ENCODE measurements around the gene FBXL15.

The FBXL15 gene, protein sequence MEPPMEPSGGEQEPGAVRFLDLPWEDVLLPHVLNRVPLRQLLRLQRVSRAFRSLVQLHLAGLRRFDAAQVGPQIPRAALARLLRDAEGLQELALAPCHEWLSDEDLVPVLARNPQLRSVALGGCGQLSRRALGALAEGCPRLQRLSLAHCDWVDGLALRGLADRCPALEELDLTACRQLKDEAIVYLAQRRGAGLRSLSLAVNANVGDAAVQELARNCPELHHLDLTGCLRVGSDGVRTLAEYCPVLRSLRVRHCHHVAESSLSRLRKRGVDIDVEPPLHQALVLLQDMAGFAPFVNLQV

DNA sequence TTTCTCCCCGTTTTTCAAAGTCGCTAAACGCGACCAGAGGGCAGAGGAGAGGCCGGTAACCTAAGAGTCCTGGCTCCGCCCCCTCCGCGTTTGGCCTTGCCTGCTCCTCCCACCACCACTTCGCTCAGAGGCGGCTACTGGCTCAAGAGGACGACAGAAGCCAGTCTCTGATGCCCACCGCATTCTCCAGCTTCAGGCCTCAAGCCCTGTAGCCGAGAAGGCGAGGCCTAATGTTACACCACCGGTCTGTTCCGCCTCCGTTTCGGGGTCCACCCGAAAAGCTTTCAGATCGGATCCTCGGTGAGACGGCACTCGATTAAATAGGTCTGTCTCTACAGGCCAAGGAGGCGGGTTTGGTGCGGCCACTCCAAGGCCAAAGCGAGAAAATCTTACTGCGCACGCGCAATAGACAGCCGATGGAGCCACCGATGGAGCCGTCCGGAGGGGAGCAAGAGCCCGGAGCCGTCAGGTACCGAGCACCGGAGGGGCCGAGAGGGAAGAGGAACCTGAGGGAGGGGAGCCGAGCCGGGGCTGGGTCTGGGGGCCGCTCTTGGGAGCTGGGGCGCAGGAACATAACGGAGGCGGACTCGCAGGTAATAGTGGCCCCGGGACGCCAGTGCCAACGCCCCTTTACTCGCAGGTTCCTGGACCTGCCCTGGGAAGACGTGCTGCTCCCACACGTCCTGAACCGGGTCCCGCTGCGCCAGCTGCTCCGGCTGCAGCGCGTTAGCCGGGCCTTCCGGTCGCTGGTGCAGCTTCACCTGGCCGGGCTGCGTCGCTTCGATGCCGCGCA lies at the start of gene FBXL15:
FBXL15 (plus strand) TSS at position 123 of the 793 bp plus-strand sequence; CDS start at position 417, 294 bp downstream.
- DNase-seq, result peak; percentile 95

DNA sequence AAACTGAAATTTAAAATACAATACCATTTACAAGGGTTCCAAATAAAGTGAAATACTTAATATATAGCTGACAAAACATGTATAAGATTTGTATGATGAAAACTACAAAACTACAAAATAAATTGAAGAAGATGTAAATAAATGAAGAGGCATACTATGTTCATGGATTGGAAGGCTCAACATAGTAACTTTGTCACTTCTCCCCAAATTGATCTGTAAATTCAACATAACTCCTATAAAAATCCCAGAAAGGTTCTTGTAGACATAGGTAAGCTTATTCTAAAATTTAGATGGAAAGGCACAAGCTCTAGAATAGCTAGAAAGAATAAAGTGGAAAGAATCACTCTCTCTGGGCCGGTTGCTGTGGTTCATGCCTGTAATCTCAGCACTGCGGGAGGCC lies 49.3 kb upstream of the FBXL15 start:
- no peak for DNase-seq

DNA sequence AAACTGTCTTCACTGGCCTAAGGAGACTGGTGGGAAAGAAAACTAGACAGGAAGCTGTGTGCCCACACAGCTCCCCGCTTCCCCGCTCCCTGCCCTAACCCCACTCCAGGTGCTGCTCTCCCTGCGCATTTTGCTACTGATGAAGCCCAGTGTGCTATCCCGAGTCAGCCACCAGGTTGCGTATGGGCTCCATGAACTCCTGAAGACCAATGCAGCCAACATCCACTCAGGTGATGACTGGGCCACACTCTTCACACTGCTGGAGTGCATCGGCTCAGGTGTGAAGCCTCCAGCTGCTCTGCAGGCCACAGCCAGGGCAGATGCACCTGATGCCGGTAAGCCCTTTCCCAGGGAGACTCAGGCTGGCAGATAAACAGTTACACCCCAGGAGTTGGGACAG lies 45.4 kb upstream of the FBXL15 start:
- no peak for DNase-seq

DNA sequence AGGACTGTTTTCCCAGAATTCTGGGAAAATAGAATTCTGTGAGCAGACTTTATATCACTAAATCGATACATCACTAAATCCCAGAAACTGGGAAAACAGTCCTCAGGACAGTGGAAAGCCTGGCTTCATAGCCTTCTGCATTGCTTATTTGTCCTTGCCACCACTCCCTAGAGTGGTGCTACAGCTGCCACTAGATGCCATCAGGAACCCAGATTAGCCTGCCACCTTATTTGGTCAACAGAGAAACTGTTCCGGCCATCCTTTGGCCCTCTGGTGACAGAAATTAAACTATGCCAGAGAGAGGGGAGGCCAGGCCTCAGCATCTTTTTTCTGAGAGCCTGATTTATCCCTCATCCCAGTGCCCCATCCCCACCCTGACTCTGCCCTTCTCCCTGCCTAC lies 44.8 kb upstream of the FBXL15 start:
- no peak for DNase-seq

DNA sequence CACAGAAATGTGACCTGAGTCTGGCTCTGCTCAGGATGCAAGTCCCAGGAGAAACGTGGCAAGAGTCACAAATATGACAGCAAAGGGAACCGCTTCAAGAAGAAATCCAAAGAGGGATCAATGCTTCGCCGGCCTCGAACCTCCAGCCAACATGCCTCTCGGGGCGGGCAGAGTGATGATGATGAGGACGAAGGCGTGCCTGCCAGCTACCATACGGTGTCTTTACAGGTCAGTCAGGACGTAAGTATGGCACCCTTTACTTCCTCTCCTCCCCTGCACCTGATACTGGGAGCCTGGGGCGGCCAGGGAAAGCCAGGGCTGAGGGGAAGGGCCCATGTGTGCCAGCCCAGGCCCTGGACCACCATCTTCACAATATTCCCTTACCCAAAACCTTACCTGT lies 43.7 kb upstream of the FBXL15 start:
- no peak for DNase-seq

DNA sequence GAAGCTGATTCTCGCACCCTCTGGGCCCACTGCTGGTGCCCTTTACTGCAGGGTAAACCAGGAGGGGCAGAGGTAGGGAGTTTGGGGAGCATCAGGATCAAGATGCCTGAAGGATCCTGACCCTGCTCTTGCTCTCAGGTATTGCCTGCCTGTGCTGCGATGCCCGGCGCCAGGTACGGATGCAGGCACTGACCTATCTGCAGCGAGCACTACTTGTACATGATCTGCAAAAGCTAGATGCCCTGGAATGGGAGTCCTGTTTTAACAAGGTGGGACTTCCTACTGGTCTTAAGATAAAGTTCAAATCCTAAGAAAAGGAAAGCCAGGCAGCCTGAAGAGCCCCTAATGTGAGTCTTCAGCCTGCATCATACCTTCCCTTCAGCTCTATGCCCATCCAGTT lies 41.3 kb upstream of the FBXL15 start:
- DNase-seq, result no peak

DNA sequence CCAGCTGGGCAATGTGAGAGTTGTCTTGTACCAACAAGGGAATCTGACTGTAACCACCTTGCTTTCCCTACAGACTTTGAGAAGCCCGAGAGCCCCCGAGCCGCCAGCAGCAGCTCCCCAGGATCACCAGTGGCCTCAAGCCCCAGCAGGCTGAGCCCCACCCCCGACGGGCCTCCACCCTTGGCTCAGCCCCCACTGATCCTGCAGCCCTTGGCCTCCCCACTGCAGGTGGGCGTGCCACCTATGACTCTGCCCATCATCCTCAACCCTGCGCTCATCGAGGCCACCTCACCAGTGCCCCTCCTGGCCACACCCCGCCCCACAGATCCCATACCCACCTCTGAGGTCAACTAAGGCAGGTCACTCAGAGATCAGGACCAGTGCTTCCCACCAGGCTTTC lies 38.7 kb upstream of the FBXL15 start:
- DNase-seq, result no peak

DNA sequence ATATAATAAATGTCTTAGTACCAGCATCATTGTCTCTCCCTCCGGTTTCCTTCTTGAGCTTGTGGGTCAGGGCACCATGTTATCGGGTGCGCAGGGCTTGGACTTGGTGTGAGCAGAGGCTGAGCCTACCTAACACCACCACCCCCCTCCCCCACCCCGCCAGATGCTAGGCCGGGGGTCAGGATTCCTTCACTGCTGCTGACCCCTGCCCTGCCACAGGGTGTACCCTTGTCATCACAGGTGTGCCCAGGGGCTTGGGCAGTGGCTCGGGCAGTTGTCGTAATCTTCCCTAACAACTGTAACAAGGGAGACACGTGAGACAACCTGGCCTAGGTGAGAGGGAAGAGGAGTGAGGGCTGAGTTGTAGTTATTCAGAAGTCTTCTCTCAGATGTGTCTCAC lies 37.8 kb upstream of the FBXL15 start:
- no peak for DNase-seq

DNA sequence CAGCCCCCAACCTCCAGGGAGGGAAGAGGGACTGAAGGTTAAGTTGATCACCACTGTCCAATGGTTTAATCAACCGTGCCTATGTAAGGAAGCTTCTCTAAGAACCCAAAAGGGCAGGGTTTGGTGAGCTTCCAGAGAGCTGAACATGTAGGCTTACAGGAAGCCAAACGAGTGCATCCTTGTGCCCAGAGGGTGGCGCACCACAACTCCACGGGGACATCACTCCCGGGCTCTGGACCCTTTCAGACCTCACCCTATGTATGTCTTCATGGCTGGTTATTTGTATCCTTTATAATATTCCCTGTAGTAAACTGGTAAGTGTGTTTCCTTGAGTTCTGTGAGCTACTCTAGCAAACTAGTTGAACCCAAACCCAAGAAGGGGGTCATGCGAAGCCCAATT lies 36.6 kb upstream of the FBXL15 start:
- no peak for DNase-seq

DNA sequence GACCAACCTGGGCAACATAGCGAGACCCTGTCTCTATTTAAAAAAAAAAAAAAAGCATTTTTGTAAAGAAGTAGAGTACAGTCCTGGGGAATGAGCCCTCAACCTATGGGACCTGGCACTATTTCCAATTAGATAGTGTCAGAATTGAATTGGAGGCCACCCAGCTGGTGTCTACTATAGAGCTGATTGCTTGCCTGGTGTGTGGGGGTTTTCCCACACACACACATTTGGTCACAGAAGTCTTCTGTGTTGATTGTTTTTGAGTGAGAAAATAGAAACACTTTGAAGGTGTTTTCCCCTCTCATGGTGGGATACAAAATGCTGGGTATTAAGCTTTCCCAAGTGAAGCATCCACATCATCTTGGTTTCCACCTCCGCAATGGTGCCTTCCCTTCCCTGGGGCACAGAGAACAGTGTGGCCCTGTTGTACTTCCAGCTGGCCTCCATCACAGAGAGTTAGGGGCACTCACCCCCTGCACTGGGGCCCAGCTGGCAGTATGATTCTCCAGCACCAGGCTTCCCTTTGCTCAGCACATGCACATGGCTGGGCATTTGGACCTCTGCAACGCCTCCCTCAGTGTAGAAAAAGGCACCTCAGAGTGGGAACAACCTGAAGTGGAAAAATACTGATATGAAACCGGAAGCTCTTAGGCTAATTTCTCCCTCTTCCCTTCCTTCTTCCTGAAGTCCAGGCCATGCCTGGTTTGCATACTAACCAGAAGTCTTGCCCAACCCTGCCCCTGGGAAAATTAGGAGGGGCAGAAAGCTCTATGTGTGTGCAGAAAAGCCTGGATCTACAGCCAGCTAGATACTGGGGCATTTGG lies 35.8 kb upstream of the FBXL15 start:
- no peak for DNase-seq

DNA sequence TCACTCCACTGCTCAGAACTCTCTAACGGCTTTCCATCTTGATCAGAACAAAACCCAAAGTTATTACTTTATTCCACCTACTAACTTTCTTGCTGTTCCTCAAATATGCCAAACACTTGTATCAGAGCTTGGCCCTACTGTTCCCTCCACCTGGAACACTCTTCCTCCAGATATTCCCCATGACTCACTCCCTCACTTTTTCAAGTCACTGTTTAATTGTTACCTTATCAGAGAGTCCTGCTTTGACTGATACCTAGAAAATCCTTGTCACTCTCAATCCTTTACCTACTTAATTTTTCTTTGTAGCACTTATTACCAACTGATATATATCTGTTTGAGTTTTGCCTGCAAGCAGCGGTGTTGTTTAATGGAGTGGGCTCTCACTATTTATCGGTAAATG lies 30.7 kb upstream of the FBXL15 start:
- DNase-seq, result no peak

DNA sequence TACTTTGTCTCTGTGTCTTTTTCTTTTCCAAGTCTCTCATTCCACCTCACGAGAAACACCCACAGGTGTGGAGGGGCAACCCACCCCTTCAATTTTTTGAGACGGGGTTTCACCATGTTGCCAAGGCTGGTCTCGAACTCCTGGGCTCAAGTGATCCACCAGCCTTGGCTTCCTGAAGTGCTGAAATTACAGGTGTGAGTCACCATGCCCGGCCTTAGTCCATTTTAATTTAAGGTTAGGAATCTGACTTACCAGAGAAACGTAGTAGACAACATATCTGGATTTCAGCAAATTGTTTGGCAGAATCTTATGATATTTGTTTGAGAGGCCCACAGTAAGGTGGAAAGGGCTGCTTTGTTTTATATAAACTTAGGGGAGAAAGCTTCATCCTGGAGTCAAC lies 28.3 kb upstream of the FBXL15 start:
- no peak for DNase-seq

DNA sequence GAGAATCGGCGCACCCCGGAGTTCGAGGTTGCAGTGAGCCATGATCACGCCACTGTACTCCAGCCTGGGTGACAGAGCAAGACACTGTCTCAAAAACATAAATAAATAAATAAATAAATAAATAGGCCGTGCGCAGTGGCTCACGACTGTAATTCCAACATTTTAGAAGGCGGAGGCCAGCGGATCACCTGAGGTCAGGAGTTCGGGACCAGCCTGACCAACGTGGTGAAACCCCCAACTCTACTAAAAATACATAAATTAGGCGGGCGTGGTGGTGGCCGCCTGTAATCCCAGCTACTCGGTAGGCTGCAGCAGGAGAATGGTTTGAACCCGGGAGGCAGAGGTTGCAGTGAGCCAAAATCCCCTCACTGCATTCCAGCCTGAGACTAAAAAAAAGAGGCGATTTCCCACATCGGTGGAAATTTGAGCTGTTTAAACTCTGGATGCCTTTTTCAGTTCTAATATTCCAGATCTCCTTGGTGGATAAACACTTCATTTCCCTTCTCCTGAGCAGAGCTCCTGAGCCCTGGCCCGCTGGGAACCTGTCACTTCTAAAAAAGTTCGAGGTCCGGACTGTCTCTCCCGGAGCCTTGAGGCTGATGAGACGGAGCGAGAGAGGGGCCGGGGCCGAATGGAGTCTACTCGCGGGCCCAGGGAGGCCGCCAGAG lies 27.1 kb upstream of the FBXL15 start:
- DNase-seq, result no peak

DNA sequence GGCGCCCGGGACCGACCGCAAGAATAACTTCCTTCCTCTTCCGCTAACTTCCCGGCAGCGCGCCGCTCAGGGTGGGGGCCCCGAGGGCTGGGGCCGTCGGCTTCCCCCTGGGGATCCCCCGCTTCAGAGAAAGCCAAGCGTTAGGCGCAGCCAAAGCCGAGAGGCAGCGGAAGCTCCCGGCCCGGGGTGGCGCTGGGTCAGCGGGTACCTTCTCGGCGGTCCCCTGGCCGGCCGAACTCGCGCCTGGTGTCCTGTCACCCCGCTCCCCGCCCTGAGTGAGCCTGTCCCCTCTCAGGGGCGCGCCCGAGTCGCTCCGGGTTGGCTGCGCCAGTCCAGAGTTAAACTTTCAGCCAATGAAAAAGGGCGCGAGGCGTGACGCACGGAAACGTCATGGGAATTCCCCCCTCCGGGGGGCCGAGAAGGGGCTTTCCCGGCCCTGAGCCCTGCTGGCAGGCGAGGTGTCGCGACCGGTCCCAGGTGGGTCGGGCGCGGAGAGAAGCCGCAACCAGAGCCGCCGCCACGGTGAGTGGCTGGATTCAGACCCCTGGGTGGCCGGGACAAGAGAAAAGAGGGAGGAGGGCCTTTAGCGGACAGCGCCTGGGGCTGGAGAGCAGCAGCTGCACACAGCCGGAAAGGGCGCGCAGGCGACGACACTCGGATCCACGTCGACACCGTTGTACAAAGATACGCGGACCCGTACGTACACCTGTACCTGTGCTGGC lies 26.4 kb upstream of the FBXL15 start:
- peak; percentile 97 for DNase-seq

DNA sequence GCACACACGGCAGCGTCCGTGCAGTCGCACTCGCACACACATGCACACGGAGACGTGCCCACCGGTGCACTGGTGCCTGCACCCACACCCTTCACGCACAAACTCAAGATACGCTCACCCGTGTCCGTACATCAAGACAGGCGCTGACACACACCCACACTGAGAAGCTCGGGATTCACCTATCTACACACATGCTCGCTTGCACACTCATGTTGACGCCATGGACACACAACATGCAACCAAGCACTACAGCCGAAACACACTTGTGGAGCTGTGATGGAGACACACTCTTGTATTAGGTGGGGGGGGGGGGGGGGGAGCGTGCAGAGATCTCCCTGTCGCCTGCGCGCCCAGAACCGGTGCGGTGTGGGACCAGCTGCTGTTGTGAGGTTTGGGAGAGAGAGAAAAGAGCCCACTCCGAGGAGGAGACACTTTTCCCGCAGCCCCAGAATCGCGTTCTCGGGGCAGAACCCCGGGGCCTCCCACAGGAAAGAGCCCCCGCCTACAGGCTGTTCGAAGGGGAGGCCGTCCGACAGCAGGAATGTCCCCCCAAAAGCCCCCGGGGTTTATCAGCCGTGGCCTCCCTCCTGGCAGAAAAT lies 25.7 kb upstream of the FBXL15 start:
- peak; percentile 59 for DNase-seq

DNA sequence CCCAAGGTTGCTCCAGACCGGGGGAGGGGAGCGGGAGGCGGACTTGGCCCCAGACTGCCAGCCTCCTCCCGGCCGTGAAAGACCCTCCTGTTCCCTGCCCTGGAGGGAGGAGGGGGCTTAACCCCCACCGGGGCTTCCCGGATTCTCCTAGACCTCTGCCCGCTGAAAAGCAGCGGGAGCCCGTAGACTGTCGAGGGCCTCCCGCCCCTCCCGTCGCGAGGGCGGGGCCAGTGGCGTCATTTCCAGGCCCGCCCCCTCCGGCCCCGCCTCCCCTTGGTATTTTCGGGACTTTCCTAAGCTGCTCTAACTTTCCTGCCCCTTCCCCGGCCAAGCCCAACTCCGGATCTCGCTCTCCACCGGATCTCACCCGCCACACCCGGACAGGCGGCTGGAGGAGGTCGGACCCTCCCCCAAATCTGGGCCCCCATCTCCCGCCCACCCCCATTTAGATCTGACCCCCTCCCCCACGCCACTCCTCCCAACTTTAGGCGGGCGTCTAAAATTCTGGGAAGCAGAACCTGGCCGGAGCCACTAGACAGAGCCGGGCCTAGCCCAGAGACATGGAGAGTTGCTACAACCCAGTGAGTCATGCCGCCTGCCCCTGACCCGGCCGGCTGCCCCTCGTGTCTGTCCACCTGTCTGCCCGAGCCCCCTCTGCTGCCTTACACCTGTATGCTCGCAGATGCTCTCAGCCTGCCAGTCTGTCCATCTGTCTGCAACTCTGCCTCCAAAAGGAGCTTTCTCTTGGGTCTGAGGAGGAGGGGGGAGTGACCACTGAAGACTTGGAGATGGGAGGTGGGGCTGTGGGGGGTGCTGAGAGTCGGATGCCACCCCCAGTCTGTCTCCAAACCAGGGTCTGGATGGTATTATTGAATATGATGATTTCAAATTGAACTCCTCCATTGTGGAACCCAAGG lies 25.0 kb upstream of the FBXL15 start, which contains the start of gene NFKB2:
NFKB2 (plus strand) TSS at position 306 of the 917 bp plus-strand sequence; CDS start at position 561, 255 bp downstream.
- DNase-seq, result peak; percentile 91

DNA sequence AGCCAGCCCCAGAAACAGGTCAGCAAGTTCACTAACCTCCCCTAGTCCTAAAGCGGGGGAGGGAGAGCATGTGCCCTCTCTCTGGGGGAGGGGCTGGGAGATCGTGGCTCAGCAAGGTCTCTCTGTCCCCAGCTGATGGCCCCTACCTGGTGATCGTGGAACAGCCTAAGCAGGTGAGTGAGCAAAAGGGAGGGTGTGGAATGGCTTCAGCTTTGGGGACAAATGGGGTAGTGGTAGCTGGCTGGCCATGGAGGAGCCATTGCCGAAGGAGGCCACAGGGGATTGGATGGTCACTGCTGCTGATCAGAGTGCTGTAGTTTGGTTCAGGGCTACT lies 24.4 kb upstream of the FBXL15 start:
- DNase-seq, result no peak

DNA sequence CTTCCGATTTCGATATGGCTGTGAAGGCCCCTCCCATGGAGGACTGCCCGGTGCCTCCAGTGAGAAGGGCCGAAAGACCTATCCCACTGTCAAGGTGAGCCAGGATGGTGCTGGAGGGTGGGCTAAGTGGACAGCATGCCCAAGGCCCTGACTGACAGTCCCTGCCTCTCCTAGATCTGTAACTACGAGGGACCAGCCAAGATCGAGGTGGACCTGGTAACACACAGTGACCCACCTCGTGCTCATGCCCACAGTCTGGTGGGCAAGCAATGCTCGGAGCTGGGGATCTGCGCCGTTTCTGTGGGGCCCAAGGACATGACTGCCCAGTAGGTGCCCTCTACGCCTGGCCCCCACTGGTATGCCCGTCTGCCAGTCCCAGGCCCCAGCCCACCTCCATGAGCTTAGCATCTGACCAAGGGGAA lies 23.9 kb upstream of the FBXL15 start:
- DNase-seq, result no peak

DNA sequence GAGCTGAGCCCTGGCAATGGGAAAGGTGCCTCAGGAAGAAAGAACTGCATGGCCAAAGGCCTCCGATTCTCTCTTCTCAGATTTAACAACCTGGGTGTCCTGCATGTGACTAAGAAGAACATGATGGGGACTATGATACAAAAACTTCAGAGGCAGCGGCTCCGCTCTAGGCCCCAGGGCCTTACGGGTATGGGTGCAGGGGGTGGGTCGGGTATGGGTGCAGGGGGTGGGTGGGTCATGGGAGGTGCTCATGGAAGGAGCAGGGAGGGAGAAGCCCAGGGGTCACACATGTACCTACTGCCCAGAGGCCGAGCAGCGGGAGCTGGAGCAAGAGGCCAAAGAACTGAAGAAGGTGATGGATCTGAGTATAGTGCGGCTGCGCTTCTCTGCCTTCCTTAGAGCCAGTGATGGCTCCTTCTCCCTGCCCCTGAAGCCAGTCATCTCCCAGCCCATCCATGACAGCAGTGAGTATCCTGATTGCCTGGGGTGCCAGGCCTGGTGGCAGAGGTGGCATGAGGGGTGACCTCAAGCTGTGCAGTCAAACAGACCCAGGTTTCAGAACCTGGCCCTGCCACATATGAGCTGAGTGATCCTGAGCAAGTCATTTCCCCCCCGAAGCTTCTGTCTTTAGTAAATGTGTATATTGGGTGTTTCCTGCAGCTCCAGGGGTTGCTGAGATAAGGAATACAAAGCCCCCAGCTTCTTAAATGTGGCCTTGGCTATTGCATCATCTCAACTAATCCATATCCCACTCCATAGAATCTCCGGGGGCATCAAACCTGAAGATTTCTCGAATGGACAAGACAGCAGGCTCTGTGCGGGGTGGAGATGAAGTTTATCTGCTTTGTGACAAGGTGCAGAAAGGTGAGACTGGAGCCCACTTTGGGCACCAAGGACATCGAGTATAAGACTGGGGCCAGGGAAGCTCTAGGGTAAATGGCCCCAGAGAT lies 23.1 kb upstream of the FBXL15 start:
- no peak for DNase-seq

All from stimulated activated CD4-positive, alpha-beta T cell treated with anti-CD3 and anti-CD28 coated beads, Interleukin-12 subunit alpha, Interleukin-12 subunit beta, amount 100 ng/mL, for 4 hours (primary cell).